HG03469 (cell line): ENCODE results near the gene ITGA3.

Experiments used
- ATAC-seq: cut with Tn5 transposase; IDR thresholded peaks from one replicate; pipeline ENCODE4 v1.9.1; 2021; ENCODE audit warnings: mild to moderate bottlenecking, moderate library complexity, moderate number of reproducible peaks; ENCODE audit not compliant: unreplicated experiment

Gene ITGA3

GRCh38 chr17:50066995-50067394 lies 11.1 kb downstream of the ITGA3 start:
- ATAC-seq: no peak

- no peak for ATAC-seq
Observed at GRCh38 chr17:50067996-50068395, 12.1 kb downstream of the ITGA3 start.

- no peak for ATAC-seq
Observed at GRCh38 chr17:50070908-50071680, 15.2 kb downstream of the ITGA3 start.

GRCh38 chr17:50071692-50072091 lies 15.8 kb downstream of the ITGA3 start:
- ATAC-seq: no peak

- ATAC-seq: no peak
Observed at GRCh38 chr17:50072130-50072529, 16.2 kb downstream of the ITGA3 start.

GRCh38 chr17:50072925-50073324 lies 17.0 kb downstream of the ITGA3 start:
- ATAC-seq: no peak

- no peak for ATAC-seq
Observed at GRCh38 chr17:50074227-50074626, 18.3 kb downstream of the ITGA3 start.

- ATAC-seq: no peak
Observed at GRCh38 chr17:50075446-50076032, 19.6 kb downstream of the ITGA3 start.

- no peak for ATAC-seq
Observed at GRCh38 chr17:50076221-50076590, 20.3 kb downstream of the ITGA3 start.

GRCh38 chr17:50076591-50077235 lies 20.8 kb downstream of the ITGA3 start:
- ATAC-seq: no peak

GRCh38 chr17:50078430-50078829 lies 22.5 kb downstream of the ITGA3 start:
- ATAC-seq: no peak

GRCh38 chr17:50079334-50080095 lies 23.6 kb downstream of the ITGA3 start:
- ATAC-seq: no peak

- ATAC-seq: no peak
Observed at GRCh38 chr17:50080096-50080480, 24.2 kb downstream of the ITGA3 start.

GRCh38 chr17:50080827-50081226 lies 24.9 kb downstream of the ITGA3 start:
- no peak for ATAC-seq

- ATAC-seq: no peak
Observed at GRCh38 chr17:50081757-50082156, 25.8 kb downstream of the ITGA3 start.

- ATAC-seq: no peak
Observed at GRCh38 chr17:50087246-50087911, 31.5 kb downstream of the ITGA3 start.

GRCh38 chr17:50087912-50088405 lies 32.0 kb downstream of the ITGA3 start:
- ATAC-seq: no peak

- no peak for ATAC-seq
Observed at GRCh38 chr17:50088952-50089825, 33.3 kb downstream of the ITGA3 start.

- ATAC-seq: no peak
Observed at GRCh38 chr17:50090071-50090470, 34.2 kb downstream of the ITGA3 start.
